KMS-11 (cell line): ENCODE results near the gene KIF19.

Experiments used
- H2AFZ ChIP-seq: fragments of 200-600 bp; sonication (generic); 2 replicates; pipeline ENCODE4 v1.6.1; 2016; ENCODE audit warnings: antibody characterized with exemption, mixed run types, low read depth
- H3K27ac ChIP-seq: fragments of 200-600 bp; sonication (generic); 2 replicates; pipeline ENCODE4 v1.6.1; 2016; ENCODE audit warnings: mild to moderate bottlenecking, mixed run types
- H3K27me3 ChIP-seq: fragments of 200-600 bp; sonication (generic); 2 replicates; pipeline ENCODE4 v1.6.1; 2017; ENCODE audit warnings: mild to moderate bottlenecking, low read depth, mixed run types, moderate library complexity; ENCODE audit not compliant: insufficient read depth
- H3K36me3 ChIP-seq: fragments of 200-600 bp; sonication (generic); 2 replicates; pipeline ENCODE4 v1.6.1; 2017; ENCODE audit warnings: mild to moderate bottlenecking, mixed run types; ENCODE audit not compliant: insufficient read depth
- H3K4me1 ChIP-seq: fragments of 200-600 bp; sonication (generic); 2 replicates; pipeline ENCODE4 v1.6.1; 2016; ENCODE audit warnings: mild to moderate bottlenecking, low read depth, mixed run types; ENCODE audit not compliant: poor library complexity, severe bottlenecking
- H3K4me2 ChIP-seq: fragments of 200-600 bp; sonication (generic); 2 replicates; pipeline ENCODE4 v1.7.0; 2016; ENCODE audit warnings: mild to moderate bottlenecking, mixed run types
- H3K4me3 ChIP-seq: fragments of 200-600 bp; sonication (generic); IDR thresholded peaks from 2 replicates; pipeline ENCODE4 v1.6.1; 2017; ENCODE audit warnings: low read depth, low read length, mixed read lengths; ENCODE audit not compliant: insufficient read depth
- H3K79me2 ChIP-seq: fragments of 200-600 bp; sonication (generic); 2 replicates; pipeline ENCODE4 v1.6.1; 2016; ENCODE audit warnings: low read depth, mixed run types; ENCODE audit not compliant: insufficient read depth
- H3K9ac ChIP-seq: fragments of 200-600 bp; sonication (generic); 2 replicates; pipeline ENCODE4 v1.6.1; 2016; ENCODE audit warnings: mild to moderate bottlenecking, mixed run types
- H4K20me1 ChIP-seq: fragments of 200-600 bp; sonication (generic); 2 replicates; pipeline ENCODE4 v1.6.1; 2016; ENCODE audit warnings: mild to moderate bottlenecking, mixed run types; ENCODE audit not compliant: insufficient read depth
- CTCF ChIP-seq: fragments of 200-600 bp; sonication (generic); conservative IDR thresholded peaks from 2 replicates; pipeline ENCODE4 v1.6.1; 2017; ENCODE audit warnings: low read depth, mild to moderate bottlenecking, antibody characterized with exemption, low read length, moderate library complexity, mixed read lengths

The KIF19 gene

GRCh38 chr17:74358697-74359096 is 32.7 kb downstream of the KIF19 start:
- Histone ChIP-seq H3K4me2 (no peak overlapping the region), H3K4me3 (no peak overlapping the region), H3K9ac (no peak overlapping the region), H3K36me3 (no peaks in the 10 kb centered on the region), H3K27me3 (peaks cover 53% of the 10 kb centered on the region), H4K20me1 (no peaks in the 10 kb centered on the region), H2AFZ (no peak overlapping the region), H3K79me2 (no peaks in the 10 kb centered on the region), H3K4me1 (no peaks in the 10 kb centered on the region), H3K27ac (no peak overlapping the region)
- TF ChIP-seq CTCF: no peak

GRCh38 chr17:74359916-74360315 is 33.9 kb downstream of the KIF19 start:
- no peaks in the 10 kb centered on the region for H3K79me2 ChIP-seq
- no peak for TF ChIP-seq CTCF
- no peak overlapping the region for H2AFZ ChIP-seq
- H3K36me3 ChIP-seq: no peaks in the 10 kb centered on the region
- H3K4me2 ChIP-seq: no peak overlapping the region
- H3K27ac ChIP-seq: no peak overlapping the region
- no peak overlapping the region for H3K9ac ChIP-seq
- peaks cover 46% of the 10 kb centered on the region for H3K27me3 ChIP-seq
- no peaks in the 10 kb centered on the region for H4K20me1 ChIP-seq
- H3K4me3 ChIP-seq: no peak overlapping the region
- no peaks in the 10 kb centered on the region for H3K4me1 ChIP-seq

GRCh38 chr17:74360899-74361229 is 34.8 kb downstream of the KIF19 start:
- Histone ChIP-seq H2AFZ (no peak overlapping the region), H3K4me3 (no peak overlapping the region), H4K20me1 (no peaks in the 10 kb centered on the region), H3K27me3 (peaks cover 40% of the 10 kb centered on the region), H3K27ac (no peak overlapping the region), H3K4me2 (no peak overlapping the region), H3K79me2 (no peaks in the 10 kb centered on the region), H3K36me3 (no peaks in the 10 kb centered on the region), H3K4me1 (no peaks in the 10 kb centered on the region), H3K9ac (no peak overlapping the region)
- no peak for TF ChIP-seq CTCF

- Histone ChIP-seq H3K79me2 (no peaks in the 10 kb centered on the region), H3K4me2 (no peak within 1 kb of the TSS), H4K20me1 (no peaks in the 10 kb centered on the region), H3K4me1 (no peaks in the 10 kb centered on the region), H3K4me3 (no peak within 1 kb of the TSS), H3K9ac (no peak within 1 kb of the TSS), H3K27ac (no peak within 1 kb of the TSS), H3K27me3 (peaks cover 42% of the 10 kb centered on the region), H3K36me3 (no peaks in the 10 kb centered on the region), H2AFZ (no peak within 1 kb of the TSS)
- no peak for TF ChIP-seq CTCF
These were observed 35.4 kb downstream of the KIF19 start, which contains the start of gene BTBD17 for GRCh38 chr17:74361230-74362068. Gene BTBD17 (minus strand): TSS chr17:74361868. CDS start chr17:74361819, 49 bp downstream.
